ENCODE data around the gene IFITM10. TPM values are rescaled to one million over a fixed set of nuclear protein-coding genes. Genes with fewer than 3 reads are reported as not detected.

The IFITM10 gene
- total RNA-seq, 1 donor from 2014 or later = 3.4 TPM

DNA sequence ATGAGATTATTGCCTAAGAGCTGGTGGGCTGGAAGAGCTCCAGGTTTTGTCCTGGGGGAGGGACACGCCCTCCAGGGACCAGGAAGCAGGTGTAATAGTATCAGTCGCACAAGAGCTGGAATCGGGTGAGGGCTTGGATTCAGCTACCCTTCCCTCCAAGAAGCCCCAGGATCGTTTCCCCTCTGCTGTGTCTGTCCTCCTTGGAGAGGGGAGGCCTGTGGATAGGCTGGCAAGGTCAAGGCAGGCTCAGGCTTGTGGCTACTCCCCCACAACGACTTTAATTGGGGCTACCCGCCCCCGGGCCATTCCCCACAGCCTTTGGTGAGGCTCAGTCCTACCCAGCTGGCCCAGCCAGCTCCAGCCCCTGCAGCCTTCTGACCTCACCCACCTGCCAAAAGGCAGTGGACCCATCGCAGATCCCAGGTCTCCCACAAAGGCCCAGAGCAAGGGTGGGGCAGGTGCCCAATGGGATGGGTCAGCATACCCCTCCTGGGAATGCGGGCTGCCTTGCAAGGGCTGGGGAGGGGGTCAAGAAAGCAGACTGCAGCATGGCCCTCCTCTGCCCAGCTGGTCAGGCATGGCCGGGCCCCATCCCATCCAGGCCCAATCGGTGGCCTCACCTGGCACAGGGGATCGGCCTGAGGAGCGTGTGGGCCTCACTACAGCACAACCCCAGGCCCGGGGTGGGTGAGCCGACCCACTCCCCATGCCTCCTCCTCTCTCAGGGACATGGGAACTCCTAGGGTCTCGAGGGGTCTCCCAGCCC lies 12.3 kb upstream of the IFITM10 start:
- Mint-ChIP-seq H3K27ac (peak overlapping the region; percentile 79), H3K9me3 (no peaks in the 10 kb centered on the region), H3K27me3 (no peaks in the 10 kb centered on the region), H3K4me1 (ENCODE audit: unreplicated experiment) (peaks cover 4% of the 10 kb centered on the region), H3K36me3 (no peaks in the 10 kb centered on the region), H3K4me3 (peak overlapping the region; percentile 84)
- TF ChIP-seq, protein P1, sequence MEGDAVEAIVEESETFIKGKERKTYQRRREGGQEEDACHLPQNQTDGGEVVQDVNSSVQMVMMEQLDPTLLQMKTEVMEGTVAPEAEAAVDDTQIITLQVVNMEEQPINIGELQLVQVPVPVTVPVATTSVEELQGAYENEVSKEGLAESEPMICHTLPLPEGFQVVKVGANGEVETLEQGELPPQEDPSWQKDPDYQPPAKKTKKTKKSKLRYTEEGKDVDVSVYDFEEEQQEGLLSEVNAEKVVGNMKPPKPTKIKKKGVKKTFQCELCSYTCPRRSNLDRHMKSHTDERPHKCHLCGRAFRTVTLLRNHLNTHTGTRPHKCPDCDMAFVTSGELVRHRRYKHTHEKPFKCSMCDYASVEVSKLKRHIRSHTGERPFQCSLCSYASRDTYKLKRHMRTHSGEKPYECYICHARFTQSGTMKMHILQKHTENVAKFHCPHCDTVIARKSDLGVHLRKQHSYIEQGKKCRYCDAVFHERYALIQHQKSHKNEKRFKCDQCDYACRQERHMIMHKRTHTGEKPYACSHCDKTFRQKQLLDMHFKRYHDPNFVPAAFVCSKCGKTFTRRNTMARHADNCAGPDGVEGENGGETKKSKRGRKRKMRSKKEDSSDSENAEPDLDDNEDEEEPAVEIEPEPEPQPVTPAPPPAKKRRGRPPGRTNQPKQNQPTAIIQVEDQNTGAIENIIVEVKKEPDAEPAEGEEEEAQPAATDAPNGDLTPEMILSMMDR (conservative IDR thresholded peaks at IDR 0.05) = no peak
- DNase-seq (ENCODE audit: extremely low spot score, unreplicated experiment) = no peak

DNA sequence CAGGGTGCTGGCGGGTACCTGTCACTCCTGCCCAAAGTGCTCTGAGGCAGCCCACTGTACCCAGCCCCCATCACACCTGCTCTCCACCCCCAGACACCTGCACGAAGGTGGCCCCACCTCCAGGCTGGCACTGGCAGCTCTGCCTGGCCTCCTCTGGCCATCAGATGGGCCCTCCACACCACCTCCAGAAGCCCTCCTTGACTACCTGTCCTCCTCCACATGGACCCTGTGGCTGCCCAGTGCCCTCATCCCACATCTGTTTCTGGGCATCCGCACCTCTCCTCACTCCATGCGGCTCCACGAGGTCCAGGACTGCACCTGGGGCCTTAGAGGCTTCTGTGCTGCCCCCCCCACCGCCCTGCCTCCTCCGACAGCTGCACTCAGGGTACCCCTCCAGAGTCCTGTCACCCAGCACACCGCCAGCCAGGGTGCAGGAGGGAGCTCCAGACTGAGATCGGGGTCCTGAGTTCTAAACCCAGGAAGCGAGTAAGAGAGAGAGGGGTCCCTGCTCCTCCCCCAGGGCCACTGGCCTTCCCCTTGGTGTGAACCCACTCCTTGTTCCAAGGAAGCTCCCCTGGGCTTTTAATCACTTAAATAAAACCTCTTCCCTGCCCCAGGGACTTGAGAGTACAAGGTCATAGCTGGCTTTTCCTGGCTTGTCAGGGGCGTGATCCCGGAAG lies 11.6 kb upstream of the IFITM10 start:
- peaks cover 4% of the 10 kb centered on the region for H3K4me1 Mint-ChIP-seq (ENCODE audit: unreplicated experiment)
- peak overlapping the region; percentile 84 for H3K4me3 Mint-ChIP-seq
- peak overlapping the region; percentile 79 for H3K27ac Mint-ChIP-seq
- no peaks in the 10 kb centered on the region for H3K9me3 Mint-ChIP-seq
- no peak for DNase-seq (ENCODE audit: extremely low spot score, unreplicated experiment)
- TF ChIP-seq, protein P1 (conservative IDR thresholded peaks at IDR 0.05) = no peak
- H3K36me3 Mint-ChIP-seq = no peaks in the 10 kb centered on the region
- H3K27me3 Mint-ChIP-seq = no peaks in the 10 kb centered on the region

DNA sequence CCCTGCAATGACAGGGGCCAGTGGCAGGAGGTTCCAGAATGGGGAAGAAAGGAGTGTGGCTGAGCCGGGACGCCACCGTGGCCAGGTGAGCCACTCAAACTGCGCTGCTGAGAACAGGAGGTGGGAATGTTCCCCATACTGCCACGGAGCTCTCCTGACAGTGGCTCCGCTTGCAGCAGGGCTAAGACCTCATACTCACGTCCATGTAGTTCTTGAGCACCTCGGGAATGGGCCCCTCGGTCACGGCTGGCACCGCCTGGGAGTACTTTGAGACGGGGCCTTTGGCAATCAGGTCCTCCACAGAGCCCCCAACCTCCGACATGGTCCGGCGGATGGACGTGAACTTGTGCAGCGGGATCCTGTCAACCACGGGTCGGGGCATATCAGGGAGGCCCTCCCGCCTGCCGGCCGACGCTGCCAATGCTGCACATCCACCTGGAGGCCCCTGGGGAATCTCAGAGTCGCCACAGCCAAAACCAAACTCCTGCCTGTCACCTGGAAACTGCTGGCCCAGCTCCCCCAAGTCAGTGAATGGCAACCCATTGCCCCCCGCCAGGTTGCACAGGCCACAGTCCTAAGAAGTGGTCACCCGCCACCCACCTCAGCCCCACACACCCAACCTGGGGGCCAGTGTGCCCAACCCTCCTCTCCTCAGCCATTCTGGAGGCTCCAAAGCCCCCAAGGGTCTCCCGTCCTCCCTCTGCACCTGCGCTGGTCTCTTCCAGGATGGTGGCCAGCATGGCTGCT lies 10.9 kb upstream of the IFITM10 start:
- H3K4me3 Mint-ChIP-seq = peak overlapping the region; percentile 84
- H3K27ac Mint-ChIP-seq = no peak overlapping the region
- DNase-seq (ENCODE audit: extremely low spot score, unreplicated experiment) = no peak
- TF ChIP-seq, protein P1 (conservative IDR thresholded peaks at IDR 0.05) = no peak
- peaks cover 4% of the 10 kb centered on the region for H3K4me1 Mint-ChIP-seq (ENCODE audit: unreplicated experiment)
- H3K27me3 Mint-ChIP-seq = no peaks in the 10 kb centered on the region
- H3K9me3 Mint-ChIP-seq = no peaks in the 10 kb centered on the region
- H3K36me3 Mint-ChIP-seq = no peaks in the 10 kb centered on the region

DNA sequence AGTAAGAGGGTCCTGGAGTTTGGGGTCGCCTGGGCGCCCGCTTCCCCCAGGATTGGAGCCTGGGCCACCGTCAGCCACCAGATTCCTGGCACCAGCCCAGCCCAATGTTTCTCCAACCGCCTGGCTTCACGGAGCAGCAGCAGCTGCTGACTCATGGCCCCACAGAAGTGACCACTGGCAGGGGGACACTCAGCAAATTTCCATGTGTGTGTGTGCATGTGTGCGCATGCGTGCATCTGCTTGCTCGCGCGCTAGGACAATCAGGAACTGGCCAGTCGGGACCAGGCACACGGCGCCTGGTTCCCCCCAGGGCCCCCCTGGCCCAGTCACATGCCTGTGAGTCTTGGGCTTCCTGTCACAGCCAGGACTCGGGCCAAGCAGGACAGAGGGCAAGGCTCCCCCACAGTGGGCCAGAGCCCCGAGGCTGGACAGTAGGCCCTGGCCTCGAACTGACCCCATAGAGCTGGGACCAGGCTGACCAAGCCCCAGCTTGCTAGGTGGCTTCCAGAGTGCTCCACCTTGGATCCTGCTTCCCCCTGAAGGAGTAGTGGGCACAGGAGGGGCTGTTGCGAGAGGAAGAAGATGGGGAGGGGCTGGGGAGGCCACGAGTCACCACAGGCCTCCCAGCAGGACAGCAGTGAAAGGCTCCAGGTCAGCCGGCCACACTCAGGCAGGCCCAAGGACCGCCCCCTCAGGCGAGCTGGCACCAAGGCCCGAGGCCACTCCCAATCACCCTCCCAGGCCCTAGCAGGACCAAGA lies 10.1 kb upstream of the IFITM10 start:
- no peak for DNase-seq (ENCODE audit: extremely low spot score, unreplicated experiment)
- no peaks in the 10 kb centered on the region for H3K27me3 Mint-ChIP-seq
- H3K9me3 Mint-ChIP-seq = no peaks in the 10 kb centered on the region
- H3K27ac Mint-ChIP-seq = no peak overlapping the region
- H3K4me1 Mint-ChIP-seq (ENCODE audit: unreplicated experiment) = peaks cover 4% of the 10 kb centered on the region
- H3K36me3 Mint-ChIP-seq = no peaks in the 10 kb centered on the region
- TF ChIP-seq, protein P1 (conservative IDR thresholded peaks at IDR 0.05) = no peak
- no peak overlapping the region for H3K4me3 Mint-ChIP-seq

DNA sequence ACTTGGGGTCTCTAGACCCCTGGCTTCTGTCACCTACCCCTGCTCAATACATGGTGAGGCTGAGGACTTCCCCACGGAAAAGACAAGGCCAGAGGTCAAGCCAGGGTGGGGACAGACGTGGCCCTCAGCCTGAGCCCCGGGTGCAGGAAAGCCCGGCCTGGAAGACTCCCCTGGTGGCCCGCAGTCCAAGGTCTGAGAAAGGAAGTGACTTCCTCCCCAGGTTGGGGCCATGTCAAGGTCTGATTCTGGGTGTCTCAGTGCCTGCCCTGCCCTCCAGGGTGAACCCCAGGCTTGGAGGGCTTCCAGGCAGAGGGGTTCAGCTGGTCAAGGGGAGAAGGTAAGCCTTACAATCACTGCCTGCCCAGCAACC lies 9.4 kb upstream of the IFITM10 start:
- Mint-ChIP-seq H3K4me3 (no peak overlapping the region), H3K36me3 (no peaks in the 10 kb centered on the region), H3K9me3 (no peaks in the 10 kb centered on the region), H3K4me1 (ENCODE audit: unreplicated experiment) (peaks cover 4% of the 10 kb centered on the region), H3K27me3 (no peaks in the 10 kb centered on the region), H3K27ac (no peak overlapping the region)
- DNase-seq (ENCODE audit: extremely low spot score, unreplicated experiment) = no peak
- TF ChIP-seq, protein P1 (conservative IDR thresholded peaks at IDR 0.05) = no peak
